CD4-positive, CD25-positive, alpha-beta regulatory T cell (primary cell): ENCODE results near the gene SYP. TPM values are rescaled to one million over a fixed set of nuclear protein-coding genes. Genes with fewer than 3 reads are reported as not detected.
"Not testable (repeated sequence)": the region's sequence is repeated elsewhere in the genome, so short reads cannot be mapped to it uniquely, and the experiment has no call there.

Experiments
- ATAC-seq, 2 donors: fragments of 150-1000 bp; cut with Tn5 transposase; one replicate each; pipeline ENCODE4 v1.10.0; 2021; ENCODE audit warnings: low read depth in 2 of 2, moderate number of reproducible peaks in 2 of 2, moderate library complexity in 1 of 2
- DNase-seq, 3 donors: peaks; one replicate each; pipeline versions ENCODE4 v3.0.0 to v3.0.0-alpha.2; 2012 to 2022; ENCODE audit warnings: mixed read lengths in 1 of 3
- H3K27ac ChIP-seq: one replicate; pipeline ENCODE4 v1.7.0; 2013; ENCODE audit warnings: mild to moderate bottlenecking, low read length; ENCODE audit not compliant: insufficient read depth, poor library complexity, severe bottlenecking
- H3K27me3 ChIP-seq: one replicate; pipeline ENCODE4 v1.7.0; 2013; ENCODE audit warnings: low read length; ENCODE audit not compliant: control insufficient read depth, insufficient read depth
- H3K36me3 ChIP-seq: one replicate; pipeline ENCODE4 v1.7.0; 2013; ENCODE audit warnings: mild to moderate bottlenecking, low read length, moderate library complexity; ENCODE audit not compliant: control insufficient read depth, insufficient read depth
- H3K4me1 ChIP-seq: 2 replicates; pipeline ENCODE4 v1.7.0; 2013; ENCODE audit warnings: mild to moderate bottlenecking, low read length; ENCODE audit not compliant: insufficient read depth, control insufficient read depth, poor library complexity, severe bottlenecking
- H3K4me3 ChIP-seq: one replicate; pipeline ENCODE4 v1.7.0; 2013; ENCODE audit warnings: low read depth, mild to moderate bottlenecking, low read length, moderate library complexity
- H3K9me3 ChIP-seq, 2 experiments: 1 replicate in 1 of 2; 2 replicates in 1 of 2; pipeline ENCODE4 v1.7.0; 2013; ENCODE audit warnings: low read length in 2 of 2, mild to moderate bottlenecking in 1 of 2, moderate library complexity in 1 of 2; ENCODE audit not compliant: control insufficient read depth in 2 of 2
- H3K27ac Mint-ChIP-seq, 3 donors: one replicate each; pipeline ENCODE4 v1.8.0; 2020 to 2022; ENCODE audit warnings: mild to moderate bottlenecking in 3 of 3, mixed read lengths in 3 of 3, moderate library complexity in 2 of 3
- H3K27me3 Mint-ChIP-seq: one replicate; pipeline ENCODE4 v1.8.0; 2022; ENCODE audit warnings: mild to moderate bottlenecking, mixed read lengths
- H3K36me3 Mint-ChIP-seq: one replicate; pipeline ENCODE4 v1.8.0; 2020; ENCODE audit warnings: mixed read lengths
- H3K4me1 Mint-ChIP-seq, 4 donors: one replicate each; pipeline ENCODE4 v1.8.0; 2020 to 2022; ENCODE audit warnings: mixed read lengths in 4 of 4, mild to moderate bottlenecking in 1 of 4
- H3K4me3 Mint-ChIP-seq, 4 donors: one replicate each; pipeline ENCODE4 v1.8.0; 2020 to 2022; ENCODE audit warnings: mild to moderate bottlenecking in 4 of 4, mixed read lengths in 4 of 4, moderate library complexity in 3 of 4
- H3K9me3 Mint-ChIP-seq, 7 donors: one replicate each; pipeline ENCODE4 v1.8.0; 2020 to 2022; ENCODE audit warnings: mixed read lengths in 7 of 7, mild to moderate bottlenecking in 3 of 7, moderate library complexity in 2 of 7
- polyA plus RNA-seq, 4 donors: library from polyadenylated mRNA; unstranded; fragments of 300-500 nt; fragmentation: Illumina TruSeq; gene quantifications; one replicate each; pipeline ENCODE4 v1.2.3, GENCODE V29; 2021
- total RNA-seq: library from RNA; stranded (reverse); gene quantifications from one replicate; pipeline ENCODE4 v1.2.3, GENCODE V29; 2022

The SYP gene
- total and polyA plus RNA-seq, 5 donors from 2014 or later, result 0.67 to 1.3 (median 0.89) TPM

GRCh38 chrX:49155900-49156837, 43.8 kb downstream of the SYP start:
- DNase-seq (peak; percentile 78 to 86 (median 85)), ATAC-seq (peak; percentile 95 to 97)
- Histone ChIP-seq H3K27me3 (no peaks in the 10 kb centered on the region), H3K4me1 (no peaks in the 10 kb centered on the region), H3K36me3 (no peaks in the 10 kb centered on the region), H3K9me3 (no peaks in the 10 kb centered on the region), H3K4me3 (peak overlapping the region; percentile 57), H3K27ac (peak overlapping the region; percentile 82)
- Mint-ChIP-seq H3K36me3 (peaks cover under 1% of the 10 kb centered on the region), H3K27ac (peak overlapping the region; percentile 89 to 98 (median 96)), H3K27me3 (no peaks in the 10 kb centered on the region), H3K9me3 (peaks cover 0 to 2% (median 0%) of the 10 kb centered on the region in 7 donors), H3K4me3 (peak overlapping the region; percentile 92 to 95 (median 93)), H3K4me1 (peaks cover 0 to 17% (median 10%) of the 10 kb centered on the region in 4 donors)

GRCh38 chrX:49155243-49155899, 44.6 kb downstream of the SYP start:
- peaks cover 0 to 17% (median 10%) of the 10 kb centered on the region in 4 donors for H3K4me1 Mint-ChIP-seq
- H3K27me3 ChIP-seq, result no peaks in the 10 kb centered on the region
- H3K9me3 ChIP-seq, result no peaks in the 10 kb centered on the region
- peak overlapping the region; percentile 82 for H3K27ac ChIP-seq
- H3K36me3 Mint-ChIP-seq, result peaks cover 3% of the 10 kb centered on the region
- ATAC-seq (no peak), DNase-seq (peak in 2 of 3 donors; percentile 19 to 63)
- H3K4me3 Mint-ChIP-seq, result peak overlapping the region; percentile 92 to 95 (median 93)
- no peaks in the 10 kb centered on the region for H3K36me3 ChIP-seq
- H3K4me3 ChIP-seq, result peak overlapping the region; percentile 57
- H3K27me3 Mint-ChIP-seq, result no peaks in the 10 kb centered on the region
- H3K4me1 ChIP-seq, result no peaks in the 10 kb centered on the region
- peak overlapping the region; percentile 80 to 98 (median 89) for H3K27ac Mint-ChIP-seq
- peaks cover 0 to 2% (median 0%) of the 10 kb centered on the region in 7 donors for H3K9me3 Mint-ChIP-seq

- Mint-ChIP-seq H3K9me3 (peaks cover 0 to 2% (median 0%) of the 10 kb centered on the region in 7 donors), H3K36me3 (peaks cover 3% of the 10 kb centered on the region), H3K4me3 (no peak overlapping the region), H3K4me1 (peaks cover 0 to 17% (median 11%) of the 10 kb centered on the region in 4 donors), H3K27ac (no peak overlapping the region), H3K27me3 (no peaks in the 10 kb centered on the region)
- H3K9me3 ChIP-seq, result no peaks in the 10 kb centered on the region
- no peak overlapping the region for H3K27ac ChIP-seq
- no peaks in the 10 kb centered on the region for H3K27me3 ChIP-seq
- H3K4me1 ChIP-seq, result no peaks in the 10 kb centered on the region
- no peak for DNase-seq
- no peaks in the 10 kb centered on the region for H3K36me3 ChIP-seq
- H3K4me3 ChIP-seq, result no peak overlapping the region
- ATAC-seq, result no peak
Measured at GRCh38 chrX:49153467-49153866, 46.5 kb downstream of the SYP start.

DNA sequence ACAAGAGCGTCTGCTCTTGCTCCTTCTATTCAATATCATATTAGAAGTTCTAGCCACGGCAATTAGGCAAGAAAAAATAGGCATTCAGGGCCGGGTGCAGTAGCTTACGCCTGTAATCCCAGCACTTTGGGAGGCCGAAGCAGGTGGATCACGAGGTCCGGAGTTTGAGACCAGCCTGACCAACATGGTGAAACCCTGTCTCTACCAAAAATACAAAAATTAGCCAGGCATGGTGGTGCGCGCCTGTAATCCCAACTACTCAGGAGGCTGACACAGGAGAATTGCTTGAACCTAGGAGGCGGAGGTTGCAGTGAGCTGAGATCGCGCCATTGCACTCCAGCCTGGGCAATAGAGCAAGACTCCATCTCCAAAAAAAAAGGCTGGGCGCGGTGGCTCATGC, 50.7 kb downstream of the SYP start:
- not testable (repeated sequence) for H3K9me3 ChIP-seq, H3K27ac Mint-ChIP-seq, H3K27ac ChIP-seq, ATAC-seq, H3K9me3 Mint-ChIP-seq, H3K36me3 Mint-ChIP-seq, H3K4me3 ChIP-seq, H3K36me3 ChIP-seq, H3K4me3 Mint-ChIP-seq, DNase-seq, H3K27me3 ChIP-seq, H3K4me1 ChIP-seq, H3K4me1 Mint-ChIP-seq, H3K27me3 Mint-ChIP-seq

DNA sequence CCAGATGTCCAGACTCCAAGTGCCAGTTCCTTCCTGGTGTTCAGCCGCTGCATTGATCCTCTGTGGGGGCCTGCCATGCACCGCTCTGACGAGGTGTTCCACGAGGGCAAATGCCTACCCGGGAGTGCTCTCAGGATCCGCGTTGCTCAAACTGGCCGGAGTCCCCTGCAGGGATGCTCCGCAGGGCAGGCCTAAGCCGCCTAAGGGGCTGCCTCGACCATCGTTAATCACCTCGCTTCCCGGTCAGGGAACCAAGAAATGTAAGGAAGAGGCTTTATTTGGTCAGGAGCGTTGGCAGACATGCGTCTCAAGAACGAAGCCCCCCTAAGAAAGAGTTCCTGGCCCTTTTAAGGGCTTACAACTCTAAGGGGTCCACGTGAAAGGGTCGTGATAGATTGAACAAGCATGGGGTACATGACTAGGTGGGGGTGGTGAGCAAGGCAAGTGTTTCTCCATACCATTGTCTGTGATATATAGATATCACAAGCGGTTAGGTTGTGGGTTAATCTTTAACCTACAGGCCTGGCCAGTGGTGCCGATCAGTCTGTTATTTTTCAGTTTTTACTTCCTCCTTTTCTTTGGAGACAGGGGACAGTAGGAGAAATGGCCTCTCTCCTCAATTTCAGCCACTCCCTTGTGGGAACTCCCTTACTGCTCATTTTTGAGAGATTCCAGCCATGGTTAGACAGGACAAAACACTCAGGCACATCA, 51.4 kb downstream of the SYP start:
- H3K4me3 Mint-ChIP-seq, H3K36me3 Mint-ChIP-seq, H3K27me3 ChIP-seq, DNase-seq, H3K4me3 ChIP-seq, H3K4me1 ChIP-seq, H3K9me3 ChIP-seq, H3K36me3 ChIP-seq, ATAC-seq, H3K27ac Mint-ChIP-seq, H3K27me3 Mint-ChIP-seq, H3K9me3 Mint-ChIP-seq, H3K4me1 Mint-ChIP-seq, H3K27ac ChIP-seq: not testable (repeated sequence)

DNA sequence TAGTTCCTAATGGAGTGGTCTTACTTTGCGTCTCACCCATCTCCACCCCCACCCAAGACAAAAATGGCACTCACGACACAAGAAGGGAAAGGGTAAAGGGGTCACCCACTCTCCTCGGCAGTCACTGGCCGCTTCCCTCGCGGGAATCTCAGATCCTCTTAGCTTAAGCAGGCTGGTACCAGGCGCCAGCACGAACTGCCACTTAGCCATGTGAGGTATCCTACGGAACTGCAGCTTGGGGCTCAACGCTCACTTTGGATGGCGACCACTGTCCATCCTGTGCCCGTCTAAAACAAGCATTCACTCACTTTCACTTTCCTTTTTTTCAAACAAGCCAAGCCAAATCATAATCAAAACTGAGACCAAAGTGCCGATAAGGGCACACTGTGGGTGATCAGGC, 52.1 kb downstream of the SYP start:
- no peak overlapping the region for H3K27ac ChIP-seq
- no peaks in the 10 kb centered on the region for H3K4me1 ChIP-seq
- DNase-seq (no peak), ATAC-seq (no peak)
- Mint-ChIP-seq H3K27me3 (no peaks in the 10 kb centered on the region), H3K36me3 (peaks cover 3% of the 10 kb centered on the region), H3K4me3 (no peak overlapping the region), H3K4me1 (peaks cover 0 to 2% (median 0%) of the 10 kb centered on the region in 4 donors), H3K27ac (no peak overlapping the region), H3K9me3 (no peaks in the 10 kb centered on the region)
- no peak overlapping the region for H3K4me3 ChIP-seq
- no peaks in the 10 kb centered on the region for H3K9me3 ChIP-seq
- H3K36me3 ChIP-seq, result no peaks in the 10 kb centered on the region
- H3K27me3 ChIP-seq, result no peaks in the 10 kb centered on the region

DNA sequence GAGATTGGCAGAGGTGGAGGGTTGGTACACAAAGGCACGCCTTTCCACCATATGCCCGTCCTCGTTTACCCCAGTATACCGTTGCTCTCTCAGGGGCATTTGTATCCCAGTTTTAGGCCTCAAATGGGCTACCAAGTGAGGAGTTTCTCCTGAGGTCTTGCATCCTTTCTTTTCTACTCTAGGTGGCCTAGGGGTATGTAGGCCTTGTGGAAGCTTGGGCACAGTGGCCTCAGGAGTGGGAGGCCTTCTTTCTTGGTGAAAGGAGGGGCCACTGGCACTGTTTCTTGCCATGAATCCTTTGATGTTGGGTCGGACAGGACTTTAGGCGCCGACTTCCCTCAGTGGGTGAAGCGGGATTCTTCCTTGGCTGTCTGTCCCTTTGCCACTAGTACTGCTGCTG, 52.7 kb downstream of the SYP start:
- Mint-ChIP-seq H3K27me3 (no peaks in the 10 kb centered on the region), H3K27ac (no peak overlapping the region), H3K9me3 (no peaks in the 10 kb centered on the region), H3K4me1 (peaks cover 0 to 2% (median 0%) of the 10 kb centered on the region in 4 donors), H3K36me3 (peaks cover 3% of the 10 kb centered on the region), H3K4me3 (no peak overlapping the region)
- H3K36me3 ChIP-seq, result no peaks in the 10 kb centered on the region
- no peaks in the 10 kb centered on the region for H3K27me3 ChIP-seq
- DNase-seq (no peak), ATAC-seq (no peak)
- no peak overlapping the region for H3K27ac ChIP-seq
- H3K4me1 ChIP-seq, result no peaks in the 10 kb centered on the region
- no peak overlapping the region for H3K4me3 ChIP-seq
- no peaks in the 10 kb centered on the region for H3K9me3 ChIP-seq
